Middle frontal gyrus (tissue), 1 donor: ENCODE results near the gene GORAB.

Experiments used
- DNase-seq: peaks from one replicate; pipeline ENCODE4 v3.0.0-alpha.2; 2015; ENCODE audit warnings: low spot score; ENCODE audit errors: extremely low spot score

The GORAB gene, protein sequence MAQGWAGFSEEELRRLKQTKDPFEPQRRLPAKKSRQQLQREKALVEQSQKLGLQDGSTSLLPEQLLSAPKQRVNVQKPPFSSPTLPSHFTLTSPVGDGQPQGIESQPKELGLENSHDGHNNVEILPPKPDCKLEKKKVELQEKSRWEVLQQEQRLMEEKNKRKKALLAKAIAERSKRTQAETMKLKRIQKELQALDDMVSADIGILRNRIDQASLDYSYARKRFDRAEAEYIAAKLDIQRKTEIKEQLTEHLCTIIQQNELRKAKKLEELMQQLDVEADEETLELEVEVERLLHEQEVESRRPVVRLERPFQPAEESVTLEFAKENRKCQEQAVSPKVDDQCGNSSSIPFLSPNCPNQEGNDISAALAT

GRCh38 chr1:170531758-170532657 lies at the start of gene GORAB:
Gene GORAB, plus strand, starts transcription at chr1:170532166. Its CDS starts 58 bp downstream, at chr1:170532224.
- DNase-seq = peak; percentile 81

GRCh38 chr1:170483051-170483450 lies 48.9 kb upstream of the GORAB start:
- DNase-seq = no peak

- DNase-seq = no peak
These were observed 44.5 kb upstream of the GORAB start for GRCh38 chr1:170487503-170487902.

DNA sequence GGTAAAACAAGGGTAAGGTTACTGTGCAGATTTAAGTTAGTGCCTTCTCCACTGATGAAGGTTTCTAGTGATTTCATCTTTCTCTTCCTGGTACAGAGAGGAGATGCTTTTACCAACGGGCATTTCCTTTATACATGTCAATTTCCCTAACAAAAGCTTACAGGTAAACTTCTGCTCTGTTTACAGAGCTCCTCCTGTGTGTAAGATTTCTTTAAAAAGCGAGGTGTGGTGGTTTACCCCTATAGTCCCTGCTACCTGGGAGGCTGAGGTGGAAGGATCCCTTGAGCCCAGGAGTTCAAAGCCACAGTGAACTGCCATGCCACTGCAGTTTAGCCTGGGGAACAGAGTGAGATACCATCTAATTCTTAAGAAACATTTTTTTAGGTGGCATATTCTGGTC lies 40.7 kb upstream of the GORAB start:
- no peak for DNase-seq

DNA sequence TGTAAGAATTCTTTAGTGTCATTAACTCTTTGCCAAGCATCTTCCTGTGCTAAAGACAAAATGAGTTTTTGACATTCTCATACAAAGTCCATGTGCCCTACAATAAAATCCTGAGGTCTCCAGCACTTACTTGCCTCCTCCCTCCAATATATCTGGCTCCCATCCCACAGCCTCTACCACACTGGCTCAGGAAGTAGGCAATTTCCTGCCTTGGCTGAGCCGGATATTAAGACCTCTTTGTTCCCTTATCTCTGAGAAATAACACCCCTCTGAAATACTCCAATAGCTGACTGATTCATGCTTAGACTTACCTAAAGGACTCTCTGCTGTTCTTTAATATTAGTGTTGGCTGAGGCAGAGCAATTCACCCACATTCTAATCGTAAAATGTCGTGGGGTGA lies 37.6 kb upstream of the GORAB start:
- no peak for DNase-seq

- no peak for DNase-seq
These were observed 37.0 kb upstream of the GORAB start for GRCh38 chr1:170495006-170495405.

DNA sequence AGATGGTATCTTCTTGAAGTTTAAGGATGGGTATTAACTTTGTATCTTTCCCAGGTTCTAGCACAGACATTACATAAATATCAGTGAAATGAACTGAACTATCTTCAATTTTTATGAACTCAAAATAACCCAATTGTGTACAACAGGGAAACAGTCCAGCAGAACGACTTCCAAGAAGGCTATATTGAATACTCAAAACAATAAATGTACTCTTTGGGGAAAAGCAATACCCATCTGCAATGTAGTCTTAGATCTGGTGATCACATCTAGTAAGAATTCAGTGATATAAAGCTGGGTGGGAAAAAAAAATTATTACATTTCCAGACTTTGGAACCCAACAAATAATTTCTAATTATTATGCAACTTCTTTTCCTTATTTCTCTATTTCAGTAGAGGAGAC lies 33.1 kb upstream of the GORAB start:
- DNase-seq = no peak

DNA sequence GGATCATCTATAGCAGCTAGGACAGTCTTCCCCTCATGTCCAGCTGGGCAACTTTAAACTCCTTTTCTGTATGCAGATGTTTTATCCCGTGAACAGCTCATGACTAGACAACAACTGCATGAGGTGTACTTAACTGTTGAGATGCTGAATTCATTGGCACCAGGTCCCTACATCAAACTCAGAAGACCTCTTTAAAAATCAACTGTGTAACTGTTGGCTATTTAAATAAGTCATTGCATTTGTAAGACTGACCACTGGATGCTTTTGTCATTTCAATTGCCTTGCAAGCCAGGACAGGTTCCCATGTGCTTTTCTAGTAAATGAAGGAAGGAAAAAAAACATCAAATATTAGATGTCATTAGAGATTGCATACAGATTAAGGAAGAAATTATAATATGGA lies 28.3 kb upstream of the GORAB start:
- no peak for DNase-seq

GRCh38 chr1:170510163-170510562 lies 21.8 kb upstream of the GORAB start:
- no peak for DNase-seq

GRCh38 chr1:170511038-170511437 lies 20.9 kb upstream of the GORAB start:
- DNase-seq = no peak

DNA sequence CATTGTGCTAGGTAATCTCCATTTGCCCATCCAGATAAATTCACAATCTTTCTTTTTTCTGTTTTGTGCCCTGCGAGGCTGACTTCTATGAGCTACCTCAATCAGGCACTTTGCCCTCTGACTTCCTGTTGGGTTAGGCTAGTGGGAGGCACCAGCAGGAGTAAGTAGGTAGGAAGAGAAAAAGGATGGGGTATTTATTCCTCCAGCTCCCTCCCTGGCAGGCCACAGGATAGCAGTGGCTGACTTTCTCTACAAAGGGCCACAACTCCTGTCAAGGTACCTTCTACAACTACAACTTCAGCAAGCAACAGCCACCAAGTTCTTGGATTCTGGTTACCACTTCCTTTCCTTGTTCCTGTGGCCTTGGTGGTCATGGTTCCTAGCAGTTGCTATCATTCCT lies 18.8 kb upstream of the GORAB start:
- DNase-seq = no peak

- DNase-seq = no peak
These were observed 13.7 kb upstream of the GORAB start for GRCh38 chr1:170518185-170518834.

GRCh38 chr1:170518965-170519364 lies 13.0 kb upstream of the GORAB start:
- no peak for DNase-seq

DNA sequence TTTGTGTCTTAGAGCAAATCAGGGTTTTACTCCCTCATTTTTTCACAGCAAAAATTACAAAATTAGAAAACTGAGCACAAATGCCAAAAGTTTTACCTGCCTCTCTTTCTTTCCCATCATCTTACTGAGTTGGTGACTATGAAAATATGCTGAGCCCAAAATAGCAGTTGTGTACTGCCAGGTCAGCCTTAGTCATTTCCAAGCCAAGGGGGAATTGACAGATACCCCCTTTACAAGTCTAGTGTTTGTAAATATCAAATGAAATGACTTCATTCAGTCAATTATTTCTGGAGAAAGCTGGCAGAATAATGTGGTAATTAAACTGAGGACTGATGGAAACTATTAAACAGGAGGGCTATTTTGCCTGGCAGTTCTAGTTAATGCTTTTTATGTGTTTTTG lies 11.4 kb upstream of the GORAB start:
- no peak for DNase-seq

DNA sequence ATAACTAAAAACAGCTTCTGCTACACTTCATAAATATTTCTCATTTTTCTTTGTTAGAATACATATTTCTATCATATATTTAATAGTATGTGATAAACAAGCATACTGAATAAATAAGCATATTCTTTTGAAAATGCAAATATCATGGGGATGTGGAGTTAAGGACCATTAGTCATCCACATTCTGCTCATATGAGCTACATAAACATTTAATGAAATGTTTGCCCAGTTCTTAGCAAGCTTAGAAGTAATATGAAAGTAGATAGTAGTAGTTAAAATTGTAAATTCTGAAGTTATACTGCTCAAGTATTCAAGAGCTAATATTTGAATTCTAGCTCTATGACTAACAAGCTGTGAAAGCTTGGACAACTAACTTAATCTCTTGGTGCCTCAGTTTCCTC lies 10.1 kb upstream of the GORAB start:
- DNase-seq = no peak

GRCh38 chr1:170530972-170531757 lies 801 bp upstream of the GORAB start:
- peak; percentile 11 for DNase-seq

DNA sequence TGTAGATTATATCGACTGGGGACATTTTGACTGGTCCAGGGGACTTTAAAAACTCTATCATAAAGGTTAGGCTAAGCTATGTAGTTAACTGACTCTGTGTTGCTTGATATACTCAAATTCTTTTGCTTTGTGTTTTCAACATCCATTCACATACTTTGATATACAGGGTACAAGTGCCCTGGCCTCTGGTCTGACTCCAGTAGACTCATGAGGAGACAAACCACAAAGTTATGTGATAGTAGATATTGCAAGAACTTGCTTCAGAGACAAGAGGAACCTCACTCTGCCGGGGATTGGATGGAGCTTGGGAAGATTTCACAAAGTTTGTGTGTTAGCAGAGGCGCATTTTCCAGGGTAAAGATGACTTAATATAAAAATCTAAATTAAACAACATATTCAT lies 1.3 kb downstream of the GORAB start:
- no peak for DNase-seq

GRCh38 chr1:170534626-170535147 lies 2.7 kb downstream of the GORAB start:
- DNase-seq = no peak

DNA sequence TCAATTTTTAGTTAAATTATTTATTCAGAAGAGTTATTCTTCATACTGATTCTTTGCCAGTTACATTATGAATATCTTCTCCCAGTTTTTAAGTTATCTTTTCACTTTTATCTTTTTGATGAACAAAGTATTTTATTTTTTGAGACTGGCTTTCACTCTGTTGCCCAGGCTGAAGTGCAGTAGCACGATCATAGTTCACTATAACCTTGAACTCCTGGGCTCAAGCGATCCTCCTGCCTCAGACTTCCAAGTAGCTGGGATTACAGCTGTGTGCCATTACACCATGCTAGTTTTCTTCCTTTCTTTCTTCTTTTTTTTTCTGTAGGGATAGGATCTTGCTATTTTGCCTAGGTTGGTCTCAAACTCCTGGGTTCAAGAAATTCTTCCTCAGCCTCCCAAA lies 3.5 kb downstream of the GORAB start:
- DNase-seq = no peak

- DNase-seq = no peak
These were observed 5.1 kb downstream of the GORAB start for GRCh38 chr1:170536924-170537551.
